B cell (primary cell): ENCODE results near the gene PHLDB3. TPM values are rescaled to one million over a fixed set of nuclear protein-coding genes. Genes with fewer than 3 reads are reported as not detected.
"Not testable (repeated sequence)": the region's sequence is repeated elsewhere in the genome, so short reads cannot be mapped to it uniquely, and the experiment has no call there.

Experiments
- ATAC-seq: fragments of 200-7000 bp; cut with Tn5 transposase; one replicate; pipeline ENCODE4 v1.10.0; 2021; ENCODE audit warnings: low read depth, mild to moderate bottlenecking, moderate number of reproducible peaks, moderate library complexity
- CTCF ChIA-PET: fragments of 350-600 bp; sonication (Branson Sonifier 250); formaldehyde crosslinking; loops from one replicate; lab custom pipeline; 2021; ENCODE audit warnings: antibody characterized with exemption, inconsistent platforms; lab: Charles Lee
- POLR2A ChIA-PET: fragments of 350-600 bp; sonication (Branson Sonifier 250); formaldehyde crosslinking; loops from one replicate; lab custom pipeline; 2021; ENCODE audit warnings: antibody characterized with exemption; lab: Charles Lee
- DNase-seq: peaks from one replicate; pipeline ENCODE4 v3.0.0; 2013
- H2AFZ ChIP-seq: 2 replicates; pipeline ENCODE4 v1.6.1; 2012; ENCODE audit warnings: mild to moderate bottlenecking, low read depth, low read length; ENCODE audit not compliant: insufficient read depth, poor library complexity, severe bottlenecking
- H3K27ac ChIP-seq, 2 donors: 1 replicate in 1 of 2; 2 replicates in 1 of 2; pipeline ENCODE4 v1.5.1; 2012 to 2013; ENCODE audit warnings: low read length in 2 of 2, mild to moderate bottlenecking in 2 of 2, moderate library complexity in 1 of 2
- H3K27me3 ChIP-seq, 4 experiments: fragments of 200-600 bp in 1 of 4; sonication (generic) in 1 of 4; replicated peaks in 1 of 4; 1 replicate in 2 of 4; 2 replicates in 2 of 4; pipeline versions ENCODE4 v1.6.1 to v1.7.0; 2013 to 2016; ENCODE audit warnings: low read length in 3 of 4, mild to moderate bottlenecking in 2 of 4, mixed read lengths in 1 of 4, moderate library complexity in 1 of 4; ENCODE audit not compliant: insufficient read depth in 4 of 4, control insufficient read depth in 3 of 4; ENCODE audit errors: control extremely low read depth in 1 of 4
- H3K36me3 ChIP-seq, 2 experiments: replicated peaks in 1 of 2; 1 replicate in 1 of 2; 2 replicates in 1 of 2; pipeline versions ENCODE4 v1.6.1 to v1.7.1; 2013; ENCODE audit warnings: low read length in 1 of 2; ENCODE audit not compliant: insufficient read depth in 2 of 2, control insufficient read depth in 1 of 2; ENCODE audit errors: control extremely low read depth in 1 of 2, extremely low read depth in 1 of 2
- H3K4me1 ChIP-seq, 2 donors: fragments of 200-600 bp in 1 of 2; sonication (generic) in 1 of 2; 1 replicate in 1 of 2; 2 replicates in 1 of 2; pipeline versions ENCODE4 v1.5.1 to v1.6.1; 2013 to 2017; ENCODE audit warnings: low read length in 2 of 2; ENCODE audit not compliant: control insufficient read depth in 2 of 2, insufficient read depth in 2 of 2
- H3K4me2 ChIP-seq: replicated peaks from 2 replicates; pipeline ENCODE3; 2012; ENCODE audit warnings: mild to moderate bottlenecking, low read depth, low read length; ENCODE audit not compliant: poor library complexity, severe bottlenecking
- H3K4me3 ChIP-seq, 5 experiments: fragments of 200-600 bp in 1 of 5; sonication (generic) in 1 of 5; 1 replicate in 3 of 5; 2 replicates in 2 of 5; pipeline versions ENCODE4 v1.5.1 to v1.7.0; 2011 to 2016; ENCODE audit warnings: low read length in 4 of 5, mild to moderate bottlenecking in 4 of 5, low read depth in 2 of 5, control low read depth in 1 of 5, moderate library complexity in 1 of 5; ENCODE audit not compliant: insufficient read depth in 1 of 5; ENCODE audit errors: control extremely low read depth in 1 of 5, extremely low read depth in 1 of 5
- H3K79me2 ChIP-seq: fragments of 200-600 bp; sonication (generic); one replicate; pipeline ENCODE4 v1.6.0; 2016; ENCODE audit warnings: low read length; ENCODE audit not compliant: control insufficient read depth, insufficient read depth
- H3K9ac ChIP-seq: fragments of 200-600 bp; sonication (generic); 2 replicates; pipeline ENCODE4 v1.6.1; 2017; ENCODE audit warnings: mild to moderate bottlenecking, low read length, moderate library complexity
- H3K9me3 ChIP-seq, 3 donors: one replicate each; pipeline versions ENCODE4 v1.6.1 to v1.7.1; 2013; ENCODE audit warnings: low read length in 2 of 3; ENCODE audit not compliant: control insufficient read depth in 2 of 3, insufficient read depth in 1 of 3; ENCODE audit errors: control extremely low read depth in 1 of 3
- H4K20me1 ChIP-seq: 2 replicates; pipeline ENCODE4 v1.6.0; 2012; ENCODE audit warnings: mild to moderate bottlenecking, low read length; ENCODE audit not compliant: insufficient read depth, control insufficient read depth, poor library complexity, severe bottlenecking
- H3K27ac Mint-ChIP-seq: one replicate; pipeline ENCODE4 v1.8.0; 2021; ENCODE audit warnings: mixed read lengths
- H3K27me3 Mint-ChIP-seq: one replicate; pipeline ENCODE4 v1.8.0; 2021; ENCODE audit warnings: mixed read lengths
- H3K4me1 Mint-ChIP-seq: one replicate; pipeline ENCODE4 v1.8.0; 2021; ENCODE audit warnings: mixed read lengths
- H3K4me3 Mint-ChIP-seq: one replicate; pipeline ENCODE4 v1.8.0; 2021; ENCODE audit warnings: mixed read lengths
- H3K9me3 Mint-ChIP-seq: one replicate; pipeline ENCODE4 v1.8.0; 2022; ENCODE audit warnings: mixed read lengths; ENCODE audit not compliant: insufficient read depth
- CTCF ChIP-seq: fragments of 200-600 bp; IDR thresholded peaks from one replicate; pipeline ENCODE4 v1.8.0; 2022; ENCODE audit warnings: antibody characterized with exemption, mild to moderate bottlenecking
- EZH2 ChIP-seq: IDR thresholded peaks from 2 replicates; pipeline ENCODE4 v1.6.1; 2012; ENCODE audit warnings: borderline replicate concordance, low read depth, mild to moderate bottlenecking, moderate library complexity, low read length; ENCODE audit not compliant: insufficient read depth, poor library complexity, severe bottlenecking
- WGBS: methylation state at CpG from one replicate; pipeline ENCODE4 v1.1.5; 2013; ENCODE audit warnings: missing lambda C conversion rate; ENCODE audit not compliant: insufficient coverage; 5-methylcytosine and 5-hydroxymethylcytosine counted together
- intact Hi-C: fragments of 100-400 bp; cut with micrococcal nuclease; formaldehyde crosslinking; loops from one replicate; pipeline ENCODE4 v1.10.0; 2022
- polyA plus RNA-seq: library from polyadenylated mRNA; depleted of rRNA; stranded (reverse); fragments of >200 nt; gene quantifications from 2 replicates; pipeline ENCODE4 v1.2.3, GENCODE V29; 2012
- total RNA-seq, 2 donors: library from RNA; stranded (reverse); fragments of 120-200 nt in 1 of 2; gene quantifications; 1 replicate in 1 of 2; 2 replicates in 1 of 2; pipeline versions ENCODE4 v1.2.3 to v1.2.4, GENCODE V29; 2013 to 2022

Gene PHLDB3
- total and polyA plus RNA-seq, 2 donors (not counting 1 experiment from before 2014, with no cell fraction given), result 10.2 to 30.7 TPM

DNA sequence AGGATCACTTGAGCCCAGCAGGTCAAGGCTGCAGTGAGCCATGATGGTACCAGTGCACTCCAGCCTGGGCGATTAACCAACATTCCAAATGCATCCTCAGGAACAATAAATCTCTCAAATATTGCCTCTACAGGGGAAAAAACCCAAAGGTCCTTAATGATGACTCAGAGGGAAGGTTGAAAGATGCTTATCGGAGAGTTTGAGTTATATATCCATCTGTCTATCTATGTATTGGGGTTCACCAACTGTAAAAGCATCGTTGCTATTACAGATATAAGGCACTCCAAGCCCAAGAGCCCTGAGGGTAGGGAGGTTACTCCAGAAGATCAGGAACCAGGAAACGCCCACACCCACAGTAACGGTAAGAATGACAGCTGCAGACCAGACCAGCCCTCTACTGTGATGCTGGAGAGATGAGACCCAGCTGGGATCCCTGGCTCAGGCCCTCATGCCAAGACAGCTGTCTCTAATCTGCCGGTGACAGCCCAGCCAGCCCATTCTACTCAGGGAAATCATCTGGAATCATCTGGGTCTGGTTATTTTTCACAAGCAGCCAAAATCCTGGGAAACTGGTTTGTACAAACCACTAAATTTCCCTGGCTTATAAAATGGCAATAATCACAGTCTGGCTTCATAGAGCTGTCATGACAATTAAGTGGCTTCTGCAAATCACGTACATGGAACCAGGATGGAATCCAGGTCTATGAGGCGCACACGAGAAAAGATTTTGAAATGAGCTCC is 66.1 kb downstream of the PHLDB3 start:
- Histone ChIP-seq H3K4me3 (peak overlapping the region in 1 of 5 experiments; percentile 34), H2AFZ (no peak overlapping the region), H3K9me3 (peaks cover 0 to 7% (median 0%) of the 10 kb centered on the region in 3 donors), H4K20me1 (no peaks in the 10 kb centered on the region), H3K27me3 (no peaks in the 10 kb centered on the region), H3K4me2 (peak overlapping the region; percentile 62), H3K36me3 (no peaks in the 10 kb centered on the region), H3K9ac (peak overlapping the region; percentile 33), H3K4me1 (peaks cover 22 to 28% of the 10 kb centered on the region in 2 donors), H3K27ac (peak overlapping the region; percentile 6 to 77), H3K79me2 (no peaks in the 10 kb centered on the region)
- Mint-ChIP-seq H3K27me3 (no peaks in the 10 kb centered on the region), H3K4me3 (peak overlapping the region; percentile 57), H3K4me1 (peaks cover 29% of the 10 kb centered on the region), H3K27ac (peak overlapping the region; percentile 83), H3K9me3 (no peaks in the 10 kb centered on the region)
- 65% methylated on average over 6 of the region's 9 CpGs for WGBS
- DNase-seq, result no peak
- no peak for TF ChIP-seq CTCF
- TF ChIP-seq EZH2, result no peak
- ChIA-PET CTCF (interaction anchor here (0.8 to 10.1 kb wide), 7 partner anchors 9 to 349 kb away, joined by 3 to 127 read pairs (median 4); no protein-coding TSS in a partner anchor), POLR2A (interaction anchor here (0.5 to 2.0 kb wide), 6 partner anchors 14 to 94 kb away, joined by 3 to 14 read pairs (median 4); partner anchors contain the start of gene ZNF575)
- ATAC-seq, result no peak
- intact Hi-C loops, result no loop called here

- Histone ChIP-seq H3K79me2 (no peaks in the 10 kb centered on the region), H3K9me3 (peaks cover 0 to 7% (median 0%) of the 10 kb centered on the region in 3 donors), H3K27me3 (no peaks in the 10 kb centered on the region), H4K20me1 (no peaks in the 10 kb centered on the region), H2AFZ (no peak overlapping the region), H3K27ac (no peak overlapping the region), H3K4me2 (no peak overlapping the region), H3K4me1 (peaks cover 22 to 28% of the 10 kb centered on the region in 2 donors), H3K9ac (no peak overlapping the region), H3K4me3 (no peak overlapping the region), H3K36me3 (no peaks in the 10 kb centered on the region)
- ATAC-seq (no peak), DNase-seq (no peak)
- 93% methylated on average over 6 of the region's 6 CpGs for WGBS
- TF ChIP-seq EZH2 (no peak), CTCF (no peak)
- intact Hi-C loops, result no loop called here
- Mint-ChIP-seq H3K4me1 (peaks cover 36% of the 10 kb centered on the region), H3K27ac (peak overlapping the region; percentile 32), H3K9me3 (no peaks in the 10 kb centered on the region), H3K27me3 (no peaks in the 10 kb centered on the region), H3K4me3 (no peak overlapping the region)
- CTCF ChIA-PET, result interaction anchor here (2.5 to 10.1 kb wide), 2 partner anchors 10 to 81 kb away, joined by 27 to 127 read pairs; no protein-coding TSS in a partner anchor
- POLR2A ChIA-PET, result no interaction called here
Measured at GRCh38 chr19:43437712-43438111, 66.8 kb downstream of the PHLDB3 start.

DNA sequence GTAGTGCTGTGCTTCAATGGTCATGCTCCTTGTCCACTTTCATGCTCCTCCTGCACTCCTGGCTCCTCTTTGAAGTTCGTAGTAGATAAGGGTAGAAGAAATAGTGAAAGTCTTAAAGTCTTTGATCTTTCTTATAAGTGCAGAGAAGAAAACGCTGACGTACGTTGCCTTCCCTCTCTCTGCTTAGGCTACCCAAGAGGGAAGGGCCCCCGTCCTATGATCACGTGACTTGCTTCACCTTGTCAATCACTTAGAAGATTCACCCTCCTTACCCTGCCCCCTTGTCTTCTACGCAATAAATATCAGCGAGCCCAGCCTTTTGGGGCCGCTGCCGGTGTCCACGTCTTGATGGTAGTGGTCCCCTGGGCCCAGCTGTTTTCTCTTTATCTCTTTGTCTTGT is 67.3 kb downstream of the PHLDB3 start:
- H3K9ac ChIP-seq, H3K27me3 ChIP-seq, ATAC-seq, H2AFZ ChIP-seq, POLR2A ChIA-PET, DNase-seq, H3K9me3 ChIP-seq, H3K4me3 ChIP-seq, H3K4me3 Mint-ChIP-seq, H3K9me3 Mint-ChIP-seq, H3K27ac ChIP-seq, H3K4me2 ChIP-seq, H4K20me1 ChIP-seq, H3K79me2 ChIP-seq, intact Hi-C loops, H3K36me3 ChIP-seq, H3K27me3 Mint-ChIP-seq: not testable (repeated sequence)
- H3K4me1 ChIP-seq, result peaks cover 22 to 28% of the 10 kb centered on the region in 2 donors
- 100% methylated on average over 3 of the region's 11 CpGs for WGBS
- Mint-ChIP-seq H3K27ac (peak overlapping the region; percentile 53), H3K4me1 (peaks cover 38% of the 10 kb centered on the region)
- CTCF ChIA-PET, result interaction anchor here (10.1 kb wide), 1 partner anchor 82 kb away, joined by 127 read pairs; no protein-coding TSS in a partner anchor
